GM18505 (cell line): ENCODE measurements around the gene LRRK2.
A peak's percentile ranks its signal among the peaks of the same experiment; 100 is the strongest.

Experiments used
- ATAC-seq: cut with Tn5 transposase; IDR thresholded peaks from one replicate; pipeline ENCODE4 v1.9.1; 2021; ENCODE audit not compliant: unreplicated experiment
- POLR2A ChIP-seq: IDR thresholded peaks from 4 replicates; pipeline ENCODE4 v1.6.1; 2011; ENCODE audit warnings: borderline replicate concordance; ENCODE audit not compliant: insufficient read depth, insufficient read length; ENCODE audit errors: extremely low read depth

Gene LRRK2

GRCh38 chr12:40224439-40225291 lies at the start of gene LRRK2:
TSS of gene LRRK2 (plus strand) at chr12:40224997. CDS start at chr12:40225132, 135 bp downstream.
- peak; percentile 68 for TF ChIP-seq POLR2A

GRCh38 chr12:40175045-40175444 lies 49.8 kb upstream of the LRRK2 start:
- ATAC-seq = no peak
- TF ChIP-seq POLR2A = no peak

More at GRCh38 chr12:40224439-40225291, at the start of gene LRRK2:
- ATAC-seq = peak; percentile 48

GRCh38 chr12:40175489-40175888 lies 49.3 kb upstream of the LRRK2 start:
- TF ChIP-seq POLR2A = no peak
- no peak for ATAC-seq

DNA sequence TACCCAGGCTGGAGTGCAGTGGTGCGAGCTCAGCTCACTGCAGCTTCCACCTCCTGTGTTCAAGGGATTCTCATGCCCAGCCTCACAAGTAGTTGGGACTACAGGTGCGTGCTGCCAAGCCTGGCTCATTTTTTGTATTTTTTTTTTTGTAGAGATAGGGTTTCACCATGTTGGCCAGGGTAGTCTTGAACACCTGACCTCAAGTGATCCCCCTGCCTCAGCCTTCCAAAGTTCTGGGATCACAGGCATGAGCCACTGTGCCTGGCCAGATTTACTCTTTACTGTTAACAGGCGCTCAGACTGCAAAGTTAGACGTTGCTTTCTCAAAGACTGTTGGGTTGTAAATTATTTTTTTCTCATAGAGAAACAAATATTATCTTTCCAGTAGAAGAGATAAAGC lies 46.1 kb upstream of the LRRK2 start:
- no peak for TF ChIP-seq POLR2A
- no peak for ATAC-seq

GRCh38 chr12:40181490-40181889 lies 43.3 kb upstream of the LRRK2 start:
- TF ChIP-seq POLR2A = no peak
- no peak for ATAC-seq

DNA sequence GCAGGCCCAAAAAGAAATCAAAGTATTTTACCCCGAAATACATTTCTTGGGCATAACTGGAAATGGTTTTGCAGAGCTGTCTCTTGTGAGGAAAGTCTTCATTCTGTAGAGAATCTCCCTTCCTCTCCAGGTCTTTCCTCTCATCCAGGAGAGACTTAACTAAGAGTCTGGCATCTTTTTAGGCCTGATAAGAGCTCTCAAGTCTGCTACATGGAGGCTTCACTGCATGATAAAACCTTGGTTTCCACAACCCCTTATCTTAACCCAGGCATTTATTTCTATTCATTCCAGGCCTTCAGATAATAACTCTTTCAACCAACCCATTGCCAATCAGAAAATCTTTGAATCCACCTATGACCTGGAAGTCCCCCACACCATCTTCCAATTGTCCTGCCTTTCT lies 41.1 kb upstream of the LRRK2 start:
- ATAC-seq = no peak
- TF ChIP-seq POLR2A = no peak

GRCh38 chr12:40184493-40185302 lies 40.1 kb upstream of the LRRK2 start:
- no peak for TF ChIP-seq POLR2A
- no peak for ATAC-seq

GRCh38 chr12:40185303-40185693 lies 39.5 kb upstream of the LRRK2 start:
- ATAC-seq = no peak
- no peak for TF ChIP-seq POLR2A

DNA sequence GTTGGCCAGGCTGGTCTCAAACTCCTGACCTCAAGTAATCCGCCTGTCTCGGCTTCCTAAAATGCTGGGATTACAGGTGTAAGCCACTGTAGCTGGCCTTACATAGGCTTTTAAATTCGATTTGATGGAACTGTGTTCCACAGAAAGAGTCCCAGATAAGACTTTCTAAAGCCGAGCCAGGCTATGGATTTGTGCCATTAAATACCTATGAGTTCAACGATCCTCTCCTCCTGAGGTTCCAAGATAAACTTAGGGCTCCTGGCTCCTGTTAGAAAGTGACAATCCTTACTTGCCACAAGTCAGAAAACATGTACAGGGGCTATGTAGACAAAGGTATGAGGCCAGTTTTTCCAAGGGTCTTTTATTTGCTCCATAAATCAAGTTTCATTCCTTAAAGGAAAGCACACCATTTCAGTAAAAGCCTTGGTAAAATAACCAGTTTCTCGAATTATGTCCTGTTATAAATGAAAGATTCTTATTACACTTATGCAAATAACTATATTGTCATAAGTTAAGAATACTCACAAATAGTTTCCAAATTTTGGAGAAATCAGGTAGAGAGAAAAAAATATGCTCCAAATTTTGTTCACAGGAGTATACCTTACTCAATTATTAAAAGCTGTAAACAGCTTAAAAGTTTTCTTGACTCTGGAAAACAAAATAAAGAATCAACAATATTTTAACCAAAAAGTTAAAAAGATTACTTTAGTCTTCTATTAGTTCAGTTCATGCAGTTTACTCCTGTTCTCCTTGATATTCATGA lies 36.1 kb upstream of the LRRK2 start:
- no peak for TF ChIP-seq POLR2A
- no peak for ATAC-seq

DNA sequence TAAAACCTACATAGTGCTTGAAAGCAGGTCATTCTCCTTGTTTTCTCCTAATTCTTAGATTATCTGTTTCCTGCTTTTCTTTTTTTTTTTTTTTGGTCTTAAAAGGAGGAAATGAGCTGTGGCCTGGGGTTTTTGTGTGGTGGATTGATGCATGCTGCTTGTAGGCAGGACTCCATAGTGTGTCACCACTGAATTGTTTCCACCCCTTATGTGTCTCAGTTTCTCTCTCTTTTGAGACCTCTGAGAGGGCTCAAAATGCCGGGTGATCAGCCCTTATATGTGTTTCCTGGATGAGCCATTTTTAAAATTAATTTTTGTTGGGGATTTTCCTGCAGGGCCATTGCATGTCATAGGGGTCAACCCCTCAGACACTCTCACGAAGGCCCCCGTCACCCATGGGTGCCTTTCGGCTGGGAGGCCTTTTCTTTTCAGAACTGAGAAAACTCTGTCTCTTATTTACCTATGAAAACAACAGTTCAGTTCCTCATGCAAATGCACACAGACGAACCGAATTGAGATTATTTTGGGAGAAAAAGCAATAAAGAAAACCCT lies 32.0 kb upstream of the LRRK2 start:
- no peak for TF ChIP-seq POLR2A
- peak; percentile 98 for ATAC-seq

GRCh38 chr12:40194846-40195245 lies 30.0 kb upstream of the LRRK2 start:
- no peak for ATAC-seq
- TF ChIP-seq POLR2A = no peak

DNA sequence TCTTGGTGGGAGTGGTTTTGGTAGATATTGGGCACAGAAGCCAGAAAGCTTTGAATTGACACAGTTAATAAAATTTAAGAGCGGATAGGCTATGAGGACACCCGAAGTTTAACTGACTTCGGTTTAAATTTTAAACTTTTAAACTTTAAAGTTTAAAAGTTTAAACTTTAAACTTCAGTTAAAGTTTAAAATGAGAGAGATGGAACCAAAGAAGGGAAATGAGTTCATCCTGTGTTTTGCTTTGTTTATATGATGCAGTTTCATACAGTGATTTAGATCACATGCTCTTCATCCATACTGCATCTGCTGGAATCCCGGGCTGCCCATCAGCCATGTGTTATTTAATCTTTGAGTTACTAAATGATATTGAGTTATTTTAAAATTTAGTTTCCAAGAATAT lies 27.2 kb upstream of the LRRK2 start:
- ATAC-seq = no peak
- no peak for TF ChIP-seq POLR2A

GRCh38 chr12:40198601-40199000 lies 26.2 kb upstream of the LRRK2 start:
- TF ChIP-seq POLR2A = no peak
- no peak for ATAC-seq
